ENCODE results near the gene SCAF8.
A peak's percentile ranks its signal among the peaks of the same experiment; 100 is the strongest.
"Not testable (repeated sequence)": the region's sequence is repeated elsewhere in the genome, so short reads cannot be mapped to it uniquely, and the experiment has no call there.

Gene SCAF8

GRCh38 chr6:154786144-154786868 is 53.1 kb downstream of the SCAF8 start:
- no peak for DNase-seq

GRCh38 chr6:154791556-154792317 is 58.5 kb downstream of the SCAF8 start:
- no peak for DNase-seq

- no peak for DNase-seq
Measured at GRCh38 chr6:154792325-154792724, 59.1 kb downstream of the SCAF8 start.

- DNase-seq: no peak
Measured at GRCh38 chr6:154792761-154793160, 59.5 kb downstream of the SCAF8 start.

GRCh38 chr6:154796484-154796883 is 63.3 kb downstream of the SCAF8 start:
- DNase-seq: no peak

GRCh38 chr6:154797857-154798256 is 64.6 kb downstream of the SCAF8 start:
- DNase-seq: no peak

- DNase-seq: no peak
Measured at GRCh38 chr6:154800338-154800737, 67.1 kb downstream of the SCAF8 start.

- peak; percentile 35 for DNase-seq
Measured at GRCh38 chr6:154805288-154805911, 72.2 kb downstream of the SCAF8 start.

- DNase-seq: no peak
Measured at GRCh38 chr6:154806804-154807203, 73.6 kb downstream of the SCAF8 start.

- not testable (repeated sequence) for DNase-seq
Measured at GRCh38 chr6:154811663-154812062, 78.4 kb downstream of the SCAF8 start.

- no peak for DNase-seq
Measured at GRCh38 chr6:154814063-154814462, 80.8 kb downstream of the SCAF8 start.

- DNase-seq: no peak
Measured at GRCh38 chr6:154815938-154816820, 83.0 kb downstream of the SCAF8 start.

GRCh38 chr6:154821099-154821498 is 87.9 kb downstream of the SCAF8 start:
- DNase-seq: no peak

- no peak for DNase-seq
Measured at GRCh38 chr6:154821638-154822037, 88.4 kb downstream of the SCAF8 start.

GRCh38 chr6:154822947-154823558 is 89.8 kb downstream of the SCAF8 start:
- DNase-seq: no peak

GRCh38 chr6:154824076-154824475 is 90.9 kb downstream of the SCAF8 start:
- DNase-seq: no peak

- DNase-seq: no peak
Measured at GRCh38 chr6:154829970-154830369, 96.8 kb downstream of the SCAF8 start.

- no peak for DNase-seq
Measured at GRCh38 chr6:154830771-154831170, 97.6 kb downstream of the SCAF8 start.

- no peak for DNase-seq
Measured at GRCh38 chr6:154835307-154835706, 102.1 kb downstream of the SCAF8 start.

GRCh38 chr6:154839546-154839945 is 106.3 kb downstream of the SCAF8 start:
- no peak for DNase-seq

GRCh38 chr6:154840363-154840762 is 107.1 kb downstream of the SCAF8 start:
- DNase-seq: no peak

- no peak for DNase-seq
Measured at GRCh38 chr6:154841109-154841508, 107.9 kb downstream of the SCAF8 start.

Measured in NCI-H1417 treated with DMSO at 0.1 percent for 48 hours (cell line).